Activated T-helper 2 cell treated with anti-CD3 and anti-CD28 coated beads, Interferon-gamma antibody, Interleukin-2, Interleukin-4, amounts not matched to agents 10 μg/mL and 5 μg/mL and 100 μg/mL, durations not matched to agents 14 hours and 24 hours and 36 hours (primary cell): ENCODE data around the gene COL5A1. TPM values are rescaled to one million over a fixed set of nuclear protein-coding genes. Genes with fewer than 3 reads are reported as not detected.

ENCODE experiments used
- DNase-seq: peaks from one replicate; pipeline ENCODE4 v3.0.0; 2021; ENCODE audit warnings: low spot score
- H3K27ac Mint-ChIP-seq: one replicate; pipeline ENCODE4 v1.8.0; 2021; ENCODE audit warnings: mixed read lengths
- H3K27me3 Mint-ChIP-seq: one replicate; pipeline ENCODE4 v1.8.0; 2021; ENCODE audit warnings: low read depth, mixed read lengths
- H3K36me3 Mint-ChIP-seq: one replicate; pipeline ENCODE4 v1.8.0; 2021; ENCODE audit warnings: low read depth, mixed read lengths
- H3K4me1 Mint-ChIP-seq: one replicate; pipeline ENCODE4 v1.8.0; 2021; ENCODE audit warnings: low read depth, mixed read lengths
- H3K4me3 Mint-ChIP-seq: one replicate; pipeline ENCODE4 v1.8.0; 2021; ENCODE audit warnings: low read depth, mild to moderate bottlenecking, moderate library complexity, mixed read lengths
- H3K9me3 Mint-ChIP-seq: one replicate; pipeline ENCODE4 v1.8.0; 2021; ENCODE audit warnings: mixed read lengths
- intact Hi-C: fragments of 100-400 bp; cut with micrococcal nuclease; formaldehyde crosslinking; loops from one replicate; pipeline ENCODE4 v1.15.1; 2023
- total RNA-seq: library from RNA; stranded (reverse); gene quantifications from 2 replicates; pipeline ENCODE4 v1.2.3, GENCODE V29; 2022

The COL5A1 gene
- total RNA-seq, 1 donor from 2014 or later = not detected

- Mint-ChIP-seq H3K27me3 (no peaks in the 10 kb centered on the region), H3K27ac (no peak overlapping the region), H3K4me1 (no peaks in the 10 kb centered on the region), H3K36me3 (no peaks in the 10 kb centered on the region), H3K4me3 (no peak overlapping the region), H3K9me3 (peaks cover 12% of the 10 kb centered on the region)
- intact Hi-C loops = no loop called here
- no peak for DNase-seq
These were observed 25.3 kb upstream of the COL5A1 start for GRCh38 chr9:134616341-134616740.

GRCh38 chr9:134617246-134617645 is 24.4 kb upstream of the COL5A1 start:
- H3K27ac Mint-ChIP-seq = no peak overlapping the region
- H3K9me3 Mint-ChIP-seq = peaks cover 7% of the 10 kb centered on the region
- no peak overlapping the region for H3K4me3 Mint-ChIP-seq
- H3K36me3 Mint-ChIP-seq = no peaks in the 10 kb centered on the region
- intact Hi-C loops = no loop called here
- no peaks in the 10 kb centered on the region for H3K4me1 Mint-ChIP-seq
- DNase-seq = no peak
- no peaks in the 10 kb centered on the region for H3K27me3 Mint-ChIP-seq

GRCh38 chr9:134617836-134618162 is 23.8 kb upstream of the COL5A1 start:
- H3K4me3 Mint-ChIP-seq = no peak overlapping the region
- no peak for DNase-seq
- H3K36me3 Mint-ChIP-seq = no peaks in the 10 kb centered on the region
- no peak overlapping the region for H3K27ac Mint-ChIP-seq
- intact Hi-C loops = no loop called here
- peaks cover 2% of the 10 kb centered on the region for H3K9me3 Mint-ChIP-seq
- H3K27me3 Mint-ChIP-seq = no peaks in the 10 kb centered on the region
- no peaks in the 10 kb centered on the region for H3K4me1 Mint-ChIP-seq

- DNase-seq = no peak
- Mint-ChIP-seq H3K4me1 (no peaks in the 10 kb centered on the region), H3K27me3 (no peaks in the 10 kb centered on the region), H3K9me3 (no peaks in the 10 kb centered on the region), H3K36me3 (no peaks in the 10 kb centered on the region), H3K4me3 (no peak overlapping the region), H3K27ac (no peak overlapping the region)
- intact Hi-C loops = no loop called here
These were observed 23.3 kb upstream of the COL5A1 start for GRCh38 chr9:134618163-134618832.

GRCh38 chr9:134618833-134619447 is 22.7 kb upstream of the COL5A1 start:
- intact Hi-C loops = no loop called here
- Mint-ChIP-seq H3K27me3 (no peaks in the 10 kb centered on the region), H3K9me3 (no peaks in the 10 kb centered on the region), H3K4me1 (no peaks in the 10 kb centered on the region), H3K4me3 (no peak overlapping the region), H3K36me3 (no peaks in the 10 kb centered on the region), H3K27ac (no peak overlapping the region)
- DNase-seq = no peak

- Mint-ChIP-seq H3K9me3 (no peaks in the 10 kb centered on the region), H3K36me3 (no peaks in the 10 kb centered on the region), H3K27ac (no peak overlapping the region), H3K4me3 (no peak overlapping the region), H3K27me3 (no peaks in the 10 kb centered on the region), H3K4me1 (no peaks in the 10 kb centered on the region)
- DNase-seq = no peak
- intact Hi-C loops = no loop called here
These were observed 22.1 kb upstream of the COL5A1 start for GRCh38 chr9:134619448-134619982.

GRCh38 chr9:134619983-134620661 is 21.5 kb upstream of the COL5A1 start:
- Mint-ChIP-seq H3K27me3 (no peaks in the 10 kb centered on the region), H3K4me1 (no peaks in the 10 kb centered on the region), H3K36me3 (no peaks in the 10 kb centered on the region), H3K9me3 (no peaks in the 10 kb centered on the region), H3K4me3 (no peak overlapping the region), H3K27ac (no peak overlapping the region)
- intact Hi-C loops = no loop called here
- DNase-seq = no peak

- H3K4me1 Mint-ChIP-seq = no peaks in the 10 kb centered on the region
- H3K27ac Mint-ChIP-seq = no peak overlapping the region
- H3K36me3 Mint-ChIP-seq = no peaks in the 10 kb centered on the region
- H3K4me3 Mint-ChIP-seq = no peak overlapping the region
- intact Hi-C loops = no loop called here
- H3K9me3 Mint-ChIP-seq = no peaks in the 10 kb centered on the region
- no peaks in the 10 kb centered on the region for H3K27me3 Mint-ChIP-seq
- no peak for DNase-seq
These were observed 20.6 kb upstream of the COL5A1 start for GRCh38 chr9:134620751-134621557.

GRCh38 chr9:134621558-134622110 is 20.0 kb upstream of the COL5A1 start:
- no peak overlapping the region for H3K27ac Mint-ChIP-seq
- intact Hi-C loops = no loop called here

GRCh38 chr9:134622896-134623257 is 18.7 kb upstream of the COL5A1 start:
- intact Hi-C loops = no loop called here
- Mint-ChIP-seq H3K27me3 (no peaks in the 10 kb centered on the region), H3K4me1 (no peaks in the 10 kb centered on the region), H3K36me3 (no peaks in the 10 kb centered on the region), H3K9me3 (no peaks in the 10 kb centered on the region), H3K4me3 (no peak overlapping the region), H3K27ac (no peak overlapping the region)
- DNase-seq = no peak

More at GRCh38 chr9:134621558-134622110, 20.0 kb upstream of the COL5A1 start:
- H3K9me3 Mint-ChIP-seq = no peaks in the 10 kb centered on the region
- H3K4me3 Mint-ChIP-seq = no peak overlapping the region
- no peaks in the 10 kb centered on the region for H3K4me1 Mint-ChIP-seq
- H3K27me3 Mint-ChIP-seq = no peaks in the 10 kb centered on the region
- no peaks in the 10 kb centered on the region for H3K36me3 Mint-ChIP-seq
- DNase-seq = no peak

- intact Hi-C loops = no loop called here
- Mint-ChIP-seq H3K9me3 (no peaks in the 10 kb centered on the region), H3K27me3 (no peaks in the 10 kb centered on the region), H3K27ac (no peak overlapping the region), H3K36me3 (no peaks in the 10 kb centered on the region), H3K4me3 (no peak overlapping the region), H3K4me1 (no peaks in the 10 kb centered on the region)
- DNase-seq = no peak
These were observed 18.1 kb upstream of the COL5A1 start for GRCh38 chr9:134623258-134624066.

GRCh38 chr9:134624137-134624591 is 17.4 kb upstream of the COL5A1 start:
- Mint-ChIP-seq H3K9me3 (no peaks in the 10 kb centered on the region), H3K36me3 (no peaks in the 10 kb centered on the region), H3K4me3 (no peak overlapping the region), H3K4me1 (no peaks in the 10 kb centered on the region), H3K27ac (no peak overlapping the region), H3K27me3 (no peaks in the 10 kb centered on the region)
- intact Hi-C loops = no loop called here
- no peak for DNase-seq
